HG03571 (cell line): ENCODE measurements around the gene P2RX3.
"Not testable (repeated sequence)": the region's sequence is repeated elsewhere in the genome, so short reads cannot be mapped to it uniquely, and the experiment has no call there.

Experiments used
- ATAC-seq: cut with Tn5 transposase; IDR thresholded peaks from one replicate; pipeline ENCODE4 v1.9.1; 2021; ENCODE audit not compliant: unreplicated experiment

P2RX3 gene

GRCh38 chr11:57338142-57338541, at the start of gene P2RX3:
P2RX3 (plus strand) TSS chr11:57338352; CDS start chr11:57338551, 199 bp downstream.
- ATAC-seq = no peak

- no peak for ATAC-seq
These were observed 49.2 kb upstream of the P2RX3 start for GRCh38 chr11:57288771-57289579.

- no peak for ATAC-seq
These were observed 47.9 kb upstream of the P2RX3 start for GRCh38 chr11:57290288-57290687.

DNA sequence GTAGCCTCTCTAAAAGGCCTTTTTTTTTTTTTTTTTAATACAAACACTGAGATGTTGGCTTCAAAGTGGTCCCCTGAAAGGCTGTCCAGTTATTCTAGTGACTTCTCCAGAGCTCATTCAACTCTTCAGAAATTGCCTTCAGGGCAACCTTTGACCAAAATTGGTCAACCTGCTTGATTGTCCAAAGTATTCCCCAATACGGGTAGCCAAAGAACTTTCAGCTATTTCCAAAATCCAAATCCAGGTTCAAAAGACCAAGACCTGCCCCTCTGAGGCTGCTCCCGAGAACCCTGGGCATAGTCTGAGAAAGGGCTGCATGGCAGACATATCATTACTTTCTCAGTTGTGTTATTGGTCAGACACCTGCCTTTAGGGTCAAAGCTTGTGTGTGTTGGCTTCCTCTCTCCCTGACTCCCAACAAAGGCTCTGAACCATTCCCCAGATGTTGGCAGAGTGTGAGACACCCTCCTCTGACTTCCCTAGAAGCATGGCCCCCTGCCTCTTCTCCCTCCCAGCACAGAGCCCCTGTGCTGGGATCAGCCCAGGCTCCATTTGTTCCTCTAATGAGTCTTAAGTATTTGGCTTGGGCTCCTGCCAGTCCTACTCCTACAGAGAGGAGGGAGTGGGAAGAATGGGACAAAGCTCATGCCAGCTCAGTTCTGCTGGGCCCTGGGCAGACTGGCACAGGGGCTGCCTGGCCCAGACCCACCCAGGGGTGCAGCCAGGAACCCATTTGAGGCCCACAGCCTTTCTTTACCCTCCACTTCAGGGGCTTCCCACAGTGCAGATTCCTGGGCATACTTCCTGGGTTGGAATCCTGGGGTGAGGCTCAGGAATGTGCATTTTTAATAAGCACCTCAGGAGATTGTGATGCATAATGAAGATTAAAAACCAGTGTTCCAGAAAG, 43.7 kb upstream of the P2RX3 start:
- ATAC-seq = no peak

- not testable (repeated sequence) for ATAC-seq
These were observed 41.9 kb upstream of the P2RX3 start for GRCh38 chr11:57296205-57296604.

DNA sequence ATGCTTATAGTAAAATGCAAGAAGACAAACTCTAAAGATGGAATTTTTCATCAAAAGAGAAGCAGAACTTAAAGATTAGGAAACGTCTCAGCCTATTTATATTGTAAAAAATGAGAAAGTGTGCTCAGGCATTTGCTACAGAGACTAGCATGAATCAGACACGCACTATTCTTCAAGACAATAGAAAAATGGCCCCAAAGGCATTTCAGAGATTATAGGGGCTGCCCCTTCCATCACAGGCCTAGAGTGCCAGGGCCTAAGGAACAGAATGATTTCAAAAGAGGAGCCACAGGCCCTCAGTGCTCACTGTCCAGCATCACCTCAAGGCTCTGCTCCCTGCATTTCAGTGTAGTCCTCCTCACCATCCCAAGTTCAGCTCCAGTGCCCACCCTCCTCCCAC, 40.9 kb upstream of the P2RX3 start:
- ATAC-seq = no peak

DNA sequence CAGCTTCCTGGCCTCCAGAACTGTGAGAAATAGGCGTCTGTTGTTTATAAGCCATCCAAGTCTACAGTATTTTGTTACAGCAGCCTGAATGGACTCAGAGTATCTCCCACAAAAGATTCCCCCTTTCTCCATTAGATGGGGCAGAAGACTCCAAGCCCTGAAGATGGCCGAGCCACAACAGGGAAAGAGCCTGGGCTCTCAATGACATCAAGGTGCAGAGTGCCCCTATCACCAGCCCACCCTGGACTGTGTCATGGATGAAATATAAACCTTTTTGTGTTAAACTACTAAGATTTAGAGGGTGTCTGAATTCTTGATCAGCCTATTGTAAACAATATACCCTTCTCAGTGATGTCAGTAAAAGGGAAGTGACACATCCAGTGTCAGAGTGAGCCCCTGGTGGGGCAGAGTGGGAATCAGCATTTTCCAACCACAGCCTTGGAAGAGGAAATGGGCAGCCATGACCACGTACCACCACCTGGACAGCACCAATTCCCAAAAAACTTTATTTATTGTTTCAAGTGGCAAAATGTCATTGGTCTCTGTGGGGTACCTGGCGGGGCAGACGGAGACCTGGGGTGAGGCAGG, 38.9 kb upstream of the P2RX3 start:
- no peak for ATAC-seq

GRCh38 chr11:57300785-57301184, 37.4 kb upstream of the P2RX3 start:
- no peak for ATAC-seq

DNA sequence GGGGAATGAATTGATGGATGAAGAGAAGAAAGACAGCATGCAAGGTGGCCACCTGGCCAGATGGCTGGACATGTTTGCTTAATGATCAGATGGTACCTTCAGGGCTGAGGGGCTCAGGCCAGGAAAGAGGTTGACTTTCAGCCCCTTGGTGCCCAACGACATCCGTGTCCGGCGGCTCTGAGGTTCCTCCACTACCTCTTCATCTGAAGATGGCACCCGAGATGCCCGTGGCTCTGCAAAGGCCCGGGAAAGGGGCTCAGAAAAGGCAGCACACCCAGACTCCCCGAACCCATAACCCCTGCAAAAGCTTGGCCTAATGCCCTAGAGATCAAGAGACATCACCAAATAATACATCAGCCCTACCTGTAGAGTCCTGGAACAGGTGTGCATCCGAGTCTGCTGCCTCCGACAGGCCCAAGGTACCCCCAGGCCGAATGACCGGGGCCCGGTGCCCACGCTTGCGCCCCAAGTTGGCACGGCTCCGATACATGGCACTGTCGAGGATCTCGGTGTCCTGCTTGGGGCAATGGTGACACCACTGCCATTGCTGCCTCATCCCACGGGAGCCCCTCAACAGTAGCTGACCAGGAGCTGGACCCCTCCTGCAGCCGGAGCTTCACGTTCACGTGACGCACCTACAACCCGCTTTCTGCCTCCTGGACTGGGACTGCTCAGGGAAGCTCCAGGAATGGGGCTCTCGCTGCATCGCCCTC, 36.3 kb upstream of the P2RX3 start:
- no peak for ATAC-seq

GRCh38 chr11:57302489-57302888, 35.7 kb upstream of the P2RX3 start:
- no peak for ATAC-seq

DNA sequence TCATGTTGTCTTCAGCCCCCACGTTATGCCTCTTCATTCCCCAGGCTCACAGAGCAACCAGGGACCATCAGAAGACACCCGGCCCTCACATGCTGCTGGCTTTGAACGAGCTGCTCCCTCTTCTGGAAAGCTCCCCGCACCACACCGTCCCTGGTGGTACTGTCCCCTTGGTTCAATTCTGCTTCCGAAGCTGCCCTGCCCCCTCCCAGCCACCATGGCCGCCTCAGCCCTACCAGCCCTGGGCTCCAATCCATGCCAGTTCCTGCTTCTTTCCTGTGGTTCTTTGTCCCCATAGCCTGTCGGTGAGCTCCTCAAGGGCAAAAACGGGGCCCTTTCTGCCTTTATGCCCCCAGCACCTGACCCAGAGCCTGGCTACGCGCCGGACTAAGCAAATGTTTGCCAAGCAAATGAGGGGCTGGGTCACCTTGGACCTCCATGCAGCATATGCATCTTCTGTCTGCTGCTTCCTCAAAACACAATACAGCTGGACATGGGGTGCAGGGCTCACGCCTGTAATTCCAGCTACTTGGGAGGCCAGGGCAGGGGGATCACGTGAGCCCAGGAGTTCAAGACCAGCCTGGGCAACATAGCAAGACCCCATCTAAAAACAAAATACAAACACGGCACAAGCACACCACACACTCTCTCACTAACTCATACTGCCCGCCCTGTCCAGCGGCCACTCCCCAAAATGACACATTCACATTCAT, 34.7 kb upstream of the P2RX3 start:
- no peak for ATAC-seq

GRCh38 chr11:57303990-57304579, 34.1 kb upstream of the P2RX3 start:
- ATAC-seq = no peak

GRCh38 chr11:57305523-57305922, 32.6 kb upstream of the P2RX3 start:
- no peak for ATAC-seq

GRCh38 chr11:57306161-57306876, 31.8 kb upstream of the P2RX3 start:
- no peak for ATAC-seq

- ATAC-seq = no peak
These were observed 31.1 kb upstream of the P2RX3 start for GRCh38 chr11:57306940-57307565.

DNA sequence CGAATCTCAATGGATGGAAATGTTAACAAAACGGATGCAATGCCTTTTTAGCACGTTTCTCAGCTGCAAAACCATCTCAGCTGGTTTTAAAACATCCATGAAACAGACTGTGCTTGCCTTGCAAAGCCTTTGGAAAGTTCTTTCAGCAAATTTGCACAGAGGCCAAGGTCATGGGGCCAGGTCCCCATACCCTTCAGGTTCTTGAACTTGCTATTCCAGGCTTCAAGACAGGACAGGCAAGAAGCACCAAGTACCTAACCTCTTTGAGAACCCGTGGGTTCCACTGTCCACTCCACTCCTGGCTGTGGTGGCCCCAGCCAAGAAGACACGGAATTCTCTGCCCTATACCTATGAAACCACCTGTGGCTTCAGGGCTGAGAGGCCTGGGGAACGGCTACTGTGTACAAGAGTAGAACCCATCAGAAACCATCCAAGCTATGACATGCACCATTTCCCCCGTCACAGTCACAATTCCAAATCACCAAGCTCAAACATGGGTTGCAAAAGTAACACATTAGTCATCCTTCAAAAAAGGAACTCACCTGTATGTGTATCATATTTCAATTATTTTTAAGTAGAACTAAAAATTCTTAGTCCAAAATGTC, 30.4 kb upstream of the P2RX3 start:
- no peak for ATAC-seq

- ATAC-seq = no peak
These were observed 29.6 kb upstream of the P2RX3 start for GRCh38 chr11:57308426-57309060.
